Heart right ventricle (tissue), 16 donors: ENCODE results near the gene LYRM9. TPM values are rescaled to one million over a fixed set of nuclear protein-coding genes. Genes with fewer than 3 reads are reported as not detected.

Experiments used
- ATAC-seq, 8 donors: fragments of 200-7000 bp; cut with Tn5 transposase; one replicate each; pipeline ENCODE4 v1.9.1; 2020; ENCODE audit warnings: mild to moderate bottlenecking in 8 of 8, moderate library complexity in 8 of 8, moderate number of reproducible peaks in 1 of 8
- DNase-seq, 2 donors: peaks; one replicate each; pipeline ENCODE4 v3.0.0-alpha.2; 2020
- H3K27ac ChIP-seq, 10 donors: fragments of 200-600 bp; sonication (generic) in 2 of 10; one replicate each; pipeline versions ENCODE4 v1.5.0 to v1.8.0; 2020 to 2022; ENCODE audit warnings: mild to moderate bottlenecking in 3 of 10
- H3K27me3 ChIP-seq, 7 donors: fragments of 200-600 bp; one replicate each; pipeline ENCODE4 v1.8.0; 2021 to 2022; ENCODE audit warnings: mild to moderate bottlenecking in 2 of 7
- H3K36me3 ChIP-seq, 9 donors: fragments of 200-600 bp; sonication (generic) in 1 of 9; one replicate each; pipeline versions ENCODE4 v1.5.0 to v1.8.0; 2020 to 2022; ENCODE audit warnings: mild to moderate bottlenecking in 2 of 9
- H3K4me1 ChIP-seq, 9 donors: fragments of 200-600 bp; sonication (generic) in 1 of 9; one replicate each; pipeline versions ENCODE4 v1.5.0 to v1.8.0; 2020 to 2022; ENCODE audit warnings: mild to moderate bottlenecking in 4 of 9
- H3K4me3 ChIP-seq, 10 donors: fragments of 200-600 bp; sonication (generic) in 2 of 10; one replicate each; pipeline versions ENCODE4 v1.5.0 to v1.8.0; 2020 to 2022; ENCODE audit warnings: mild to moderate bottlenecking in 7 of 10, moderate library complexity in 2 of 10
- H3K9me3 ChIP-seq, 11 donors: fragments of 200-600 bp in 10 of 11; sonication (generic) in 2 of 11; one replicate each; pipeline versions ENCODE4 v1.5.0 to v1.8.0; 2013 to 2022; ENCODE audit warnings: mild to moderate bottlenecking in 2 of 11, control low read depth in 1 of 11, moderate library complexity in 1 of 11
- WGBS, 2 donors: extraction: QIAGEN DNeasy Blood & Tissue Kit; methylation state at CpG; one replicate each; pipeline ENCODE4 v1.1.7; 2013; ENCODE audit warnings: inconsistent platforms in 1 of 2; 5-methylcytosine and 5-hydroxymethylcytosine counted together
- intact Hi-C, 10 donors: fragments of 100-400 bp; cut with DNase I; formaldehyde crosslinking; loops; one replicate each; pipeline versions ENCODE4 v1.11.1 to v1.14.2; 2022
- polyA plus RNA-seq, 2 donors: library from polyadenylated mRNA; stranded (reverse); fragments of 200-250 nt; gene quantifications; one replicate each; pipeline ENCODE4 v1.2.3, GENCODE V29; 2013
- total RNA-seq, 10 donors: library from RNA; stranded (reverse); fragmentation: NEBNext Ultra II Directional in 3 of 10; extraction: Animal tissue kit (Norgen Biotek cat#: 25700) in 3 of 10; gene quantifications; one replicate each; pipeline versions ENCODE4 v1.2.1 to v1.2.4, GENCODE V29; 2021 to 2023
- TF ChIP-seq, protein P1 (sequence below), 9 donors: fragments of 200-600 bp; sonication (generic) in 2 of 9; IDR thresholded peaks; one replicate each; pipeline versions ENCODE4 v1.5.0 to v1.8.0; 2021 to 2022; ENCODE audit warnings: antibody characterized with exemption in 9 of 9, mild to moderate bottlenecking in 5 of 9, moderate library complexity in 1 of 9
- donor health status: Arrhythmogenic right ventricular cardiomyopathy.
- donor health status: ischemic (EF 13 %, LVEDD 7.1; RV severe dilation, severe dysfunction).
- donor health status: healthy with polysubstance abuse.
- donor health status: DM: no; HTN: yes; CAD: no.
- donor health status: DM: no; HTN: no; CAD: no.
- donor health status: ischemic (EF 25% LVEDD 6.9; RV normal size, moderate dysfunction).
- donor health status: ischemic (EF 25% LVEDD 5.7; RV mildly dilated, moderate dysfunction).
- donor health status: healthy.
- donor health status: DM: yes; HTN: yes; CAD: no.
- donor health status: Ischemic cardiomyopathy.
- donor health status: ischemic (EF 35%, LVEDD 5.7; RV mildly dilated, moderate dysfunction).
- donor health status: nonischemic (EF 11% LVEDD 7.7; RV severe dilation, severe dysfunction).
- donor health status: DM: yes; HTN: yes; CAD: no.
- donor health status: PGD.
- donor health status: ischemic (EF 29% LVEDD 5.4; RV normal size, mild dysfunction).
- donor health status: nonischemic (EF 23%, LVEDD 6.1; RV moderate dilation, normal function).

The LYRM9 gene
- total and polyA plus RNA-seq, 12 donors, result 4.1 to 13.3 (median 9.4) TPM

DNA sequence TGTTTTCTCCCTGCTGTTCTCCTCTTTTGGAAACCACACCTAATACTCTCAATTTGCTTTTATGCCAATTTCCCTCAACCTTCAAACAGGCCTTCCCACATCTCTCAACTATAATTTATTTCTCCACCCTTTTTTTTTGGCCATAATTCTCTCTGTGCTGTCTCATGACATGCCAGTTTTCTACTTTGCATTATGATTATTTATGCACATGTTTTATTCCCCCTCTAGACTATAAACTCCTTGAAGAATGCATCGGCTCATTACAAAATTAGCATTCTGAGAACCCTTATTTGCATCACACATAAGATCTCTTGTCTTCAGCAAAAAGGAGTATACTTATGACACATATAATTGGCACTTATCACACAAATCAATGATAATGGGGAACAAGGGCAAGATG, 10.9 kb upstream of the LYRM9 start:
- DNase-seq (no peak), ATAC-seq (no peak)
- no peaks in the 10 kb centered on the region for H3K36me3 ChIP-seq

DNA sequence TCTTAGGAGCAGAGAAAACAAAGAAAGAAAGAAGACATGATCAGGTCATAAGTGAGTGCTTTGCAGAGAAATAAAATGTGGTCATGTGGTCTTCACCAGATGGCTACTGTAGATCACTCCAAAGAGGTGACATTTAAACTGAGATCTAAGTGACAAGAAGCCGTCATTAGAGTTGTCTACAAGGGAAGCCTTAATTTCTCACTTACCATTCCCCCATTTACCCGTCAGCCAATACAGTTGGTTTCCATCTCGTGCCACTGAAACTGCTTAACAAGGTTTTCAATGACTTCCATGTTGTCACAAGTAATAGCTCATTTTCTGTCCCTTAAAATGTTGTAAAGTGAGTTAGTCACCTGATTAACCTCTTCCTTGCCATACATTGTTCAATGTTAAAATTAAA, 6.4 kb upstream of the LYRM9 start:
- H3K27me3 ChIP-seq, result peaks cover 0 to 8% (median 0%) of the 10 kb centered on the region in 7 donors
- H3K4me1 ChIP-seq, result peaks cover 0 to 1% (median 0%) of the 10 kb centered on the region in 9 donors
- no peak for ATAC-seq
- H3K27ac ChIP-seq, result no peak overlapping the region
- intact Hi-C loops, result loop anchor here in 4 of 10 donors (5.0 to 10.0 kb wide), 5 partner anchors 78 to 355 kb away; partner anchors contain the start of gene NLK (in 3 of the 4)
- H3K36me3 ChIP-seq, result no peaks in the 10 kb centered on the region
- no peak for DNase-seq
- TF ChIP-seq, protein P1, sequence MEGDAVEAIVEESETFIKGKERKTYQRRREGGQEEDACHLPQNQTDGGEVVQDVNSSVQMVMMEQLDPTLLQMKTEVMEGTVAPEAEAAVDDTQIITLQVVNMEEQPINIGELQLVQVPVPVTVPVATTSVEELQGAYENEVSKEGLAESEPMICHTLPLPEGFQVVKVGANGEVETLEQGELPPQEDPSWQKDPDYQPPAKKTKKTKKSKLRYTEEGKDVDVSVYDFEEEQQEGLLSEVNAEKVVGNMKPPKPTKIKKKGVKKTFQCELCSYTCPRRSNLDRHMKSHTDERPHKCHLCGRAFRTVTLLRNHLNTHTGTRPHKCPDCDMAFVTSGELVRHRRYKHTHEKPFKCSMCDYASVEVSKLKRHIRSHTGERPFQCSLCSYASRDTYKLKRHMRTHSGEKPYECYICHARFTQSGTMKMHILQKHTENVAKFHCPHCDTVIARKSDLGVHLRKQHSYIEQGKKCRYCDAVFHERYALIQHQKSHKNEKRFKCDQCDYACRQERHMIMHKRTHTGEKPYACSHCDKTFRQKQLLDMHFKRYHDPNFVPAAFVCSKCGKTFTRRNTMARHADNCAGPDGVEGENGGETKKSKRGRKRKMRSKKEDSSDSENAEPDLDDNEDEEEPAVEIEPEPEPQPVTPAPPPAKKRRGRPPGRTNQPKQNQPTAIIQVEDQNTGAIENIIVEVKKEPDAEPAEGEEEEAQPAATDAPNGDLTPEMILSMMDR (IDR thresholded peaks at IDR 0.05), result no peak
- 84 to 86% methylated on average over 3 of the region's 3 CpGs for WGBS, 2 donors
- H3K9me3 ChIP-seq, result no peaks in the 10 kb centered on the region
- H3K4me3 ChIP-seq, result no peak overlapping the region

More for the DNA sequence above, 10.9 kb upstream of the LYRM9 start:
- Histone ChIP-seq H3K27ac (no peak overlapping the region), H3K4me3 (no peak overlapping the region), H3K27me3 (peaks cover 0 to 7% (median 0%) of the 10 kb centered on the region in 7 donors), H3K9me3 (no peaks in the 10 kb centered on the region), H3K4me1 (no peaks in the 10 kb centered on the region)
- TF ChIP-seq, protein P1 (IDR thresholded peaks at IDR 0.05), result no peak
- 87 to 88% methylated on average over 1 of the region's 1 CpG for WGBS, 2 donors
- intact Hi-C loops, result loop anchor here in 1 of 10 donors (10.0 kb wide), 1 partner anchor 341 kb away; no protein-coding TSS in a partner anchor

DNA sequence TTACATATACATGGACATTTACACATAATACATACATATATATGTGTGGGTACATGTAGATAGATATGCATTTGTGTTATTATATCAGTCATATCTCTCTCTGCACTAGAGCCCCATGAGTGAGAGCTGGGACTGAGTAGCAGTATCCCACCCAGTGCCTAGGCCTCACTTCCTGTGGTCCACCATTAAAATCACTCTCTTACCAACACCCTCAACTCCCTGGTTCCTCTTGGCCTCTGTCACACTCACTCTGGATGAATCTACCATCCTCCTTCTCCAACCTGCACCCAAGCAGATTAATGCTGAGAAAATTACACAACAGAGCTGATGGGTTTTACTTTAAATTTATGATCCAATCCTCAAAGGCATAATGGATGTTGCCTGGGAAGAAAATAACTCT, 4.9 kb upstream of the LYRM9 start:
- ATAC-seq (no peak), DNase-seq (no peak)
- no peak overlapping the region for H3K27ac ChIP-seq
- TF ChIP-seq, protein P1 (IDR thresholded peaks at IDR 0.05), result no peak
- H3K27me3 ChIP-seq, result peaks cover 0 to 10% (median 0%) of the 10 kb centered on the region in 7 donors
- peaks cover 0 to 14% (median 0%) of the 10 kb centered on the region in 9 donors for H3K4me1 ChIP-seq
- H3K36me3 ChIP-seq, result no peaks in the 10 kb centered on the region
- H3K4me3 ChIP-seq, result no peak overlapping the region
- intact Hi-C loops, result loop anchor here in 4 of 10 donors (5.0 to 10.0 kb wide), 5 partner anchors 79 to 357 kb away; partner anchors contain the start of gene NLK (in 3 of the 4)
- H3K9me3 ChIP-seq, result no peaks in the 10 kb centered on the region

DNA sequence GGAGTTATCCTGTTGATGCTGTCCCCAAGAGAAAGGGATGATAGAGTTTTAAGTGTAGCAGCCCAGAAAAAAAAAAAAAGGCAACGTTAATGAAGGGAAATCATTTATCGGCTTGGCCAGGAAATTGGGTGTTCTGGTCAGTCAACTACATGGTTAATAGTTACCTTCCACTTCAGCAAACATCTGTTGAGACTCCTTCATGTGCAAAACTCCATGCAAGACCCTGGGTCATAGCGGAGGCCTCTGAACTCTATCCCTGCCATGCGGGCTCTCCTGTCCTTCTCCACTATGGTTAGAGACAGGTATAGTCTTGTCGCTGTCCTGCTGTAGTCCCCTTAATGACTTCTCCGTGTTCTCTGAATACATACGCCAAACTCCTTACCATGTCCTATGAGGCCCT, 3.5 kb upstream of the LYRM9 start:
- WGBS, 2 donors, result 81 to 85% methylated on average over 7 of the region's 7 CpGs
- Histone ChIP-seq H3K9me3 (no peaks in the 10 kb centered on the region), H3K4me3 (no peak overlapping the region), H3K27me3 (peaks cover 0 to 10% (median 0%) of the 10 kb centered on the region in 7 donors), H3K27ac (no peak overlapping the region), H3K4me1 (peaks cover 0 to 25% (median 10%) of the 10 kb centered on the region in 9 donors), H3K36me3 (no peaks in the 10 kb centered on the region)
- DNase-seq, result no peak
- TF ChIP-seq, protein P1 (IDR thresholded peaks at IDR 0.05), result no peak
- ATAC-seq, result no peak
- intact Hi-C loops, result loop anchor here in 4 of 10 donors (5.0 to 10.0 kb wide), 5 partner anchors 81 to 358 kb away; partner anchors contain the start of gene NLK (in 3 of the 4)
